ENCODE results near the gene INO80B. TPM values are rescaled to one million over a fixed set of nuclear protein-coding genes. Genes with fewer than 3 reads are reported as not detected.

INO80B gene
- total and polyA plus RNA-seq, 9 of the 15 experiments (the other 6 are each of a cell fraction or from before 2014, with no cell fraction given) = 0.41 to 22.6 (median 9.0) TPM

GRCh38 chr2:74440378-74441169 is 14.3 kb upstream of the INO80B start (continued):
- TF ChIP-seq PKNOX1 (IDR thresholded peaks at IDR 0.05) (no peak), ZBTB26 (CRISPR knock-in tag; IDR thresholded peaks at IDR 0.05) (no peak), ZNF695 (CRISPR knock-in tag; IDR thresholded peaks at IDR 0.05) (no peak), ZNF41 (CRISPR knock-in tag; conservative IDR thresholded peaks at IDR 0.05) (no peak), HMGN3 (IDR thresholded peaks at IDR 0.05; ENCODE audit: borderline replicate concordance, extremely low read depth, insufficient read length, low read depth, low read length) (peak; percentile 87), FOXP4 (CRISPR knock-in tag; IDR thresholded peaks at IDR 0.05; ENCODE audit: borderline replicate concordance) (no peak), FOXA3 (CRISPR knock-in tag; conservative IDR thresholded peaks at IDR 0.05 in 1 of 2, IDR thresholded peaks at IDR 0.05 in 1 of 2) (no peak), SMAD3 (CRISPR knock-in tag; conservative IDR thresholded peaks at IDR 0.05) (no peak), PRPF4 (IDR thresholded peaks at IDR 0.05; ENCODE audit: insufficient read depth, low read depth, low read length, poor library complexity, severe bottlenecking) (no peak), MYNN (IDR thresholded peaks at IDR 0.05) (no peak), MYNN (CRISPR knock-in tag; IDR thresholded peaks at IDR 0.05) (no peak), RBM25 (IDR thresholded peaks at IDR 0.05; ENCODE audit: low read depth, low read length, severe bottlenecking) (no peak), IRF2 (CRISPR knock-in tag; IDR thresholded peaks at IDR 0.05) (no peak), POLR3G (IDR thresholded peaks at IDR 0.05; ENCODE audit: extremely low read depth, insufficient read length, insufficient replicate concordance) (no peak), MAFG (tag; conservative IDR thresholded peaks at IDR 0.05) (no peak), MIER1 (IDR thresholded peaks at IDR 0.05; ENCODE audit: low read depth) (no peak), STAG1 (CRISPR knock-in tag; IDR thresholded peaks at IDR 0.05; ENCODE audit: borderline replicate concordance) (no peak), MLX (CRISPR knock-in tag; conservative IDR thresholded peaks at IDR 0.05) (no peak), SIRT6 (IDR thresholded peaks at IDR 0.05; ENCODE audit: low read depth, low read length) (no peak)

Data from K562 (cell line).